Femur (tissue), 1 donor: Measurements from ENCODE around the gene TRPM8.

Experiments
- DNase-seq: peaks from one replicate; pipeline ENCODE4 v3.0.0-alpha.2; 2017

The TRPM8 gene

DNA sequence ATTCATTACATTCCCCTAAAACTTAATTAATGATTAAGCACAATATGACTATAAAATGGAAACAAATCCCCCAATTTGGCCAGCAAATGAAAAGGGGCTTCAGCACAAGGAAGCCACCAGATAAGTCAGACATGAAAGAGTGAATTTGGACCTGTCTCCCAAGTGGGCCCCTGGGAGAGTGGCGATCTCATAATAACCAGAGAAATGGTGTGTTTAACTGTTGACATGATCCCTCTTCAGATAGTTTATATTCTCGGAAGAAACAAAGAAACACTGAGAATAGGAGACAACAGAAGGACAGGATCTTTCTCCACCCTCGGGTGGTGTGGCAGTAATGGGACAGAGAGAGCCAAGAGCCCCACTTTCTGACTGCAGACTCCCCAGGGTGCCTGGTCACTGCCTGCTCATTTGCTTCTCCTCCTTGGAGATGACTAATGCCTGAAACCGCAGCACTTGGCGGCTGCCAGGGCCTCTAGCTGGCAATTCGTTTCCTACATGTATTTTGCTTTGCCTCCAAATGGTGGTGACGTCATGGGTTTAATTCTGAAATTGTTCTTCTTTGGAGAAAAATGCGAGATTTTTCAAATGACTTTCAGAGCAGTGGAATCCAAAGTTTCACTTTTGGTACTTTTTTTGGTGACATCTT is 86.9 kb downstream of the TRPM8 start:
- peak; percentile 70 for DNase-seq

- no peak for DNase-seq
These were observed 88.0 kb downstream of the TRPM8 start for GRCh38 chr2:234005126-234005525.

DNA sequence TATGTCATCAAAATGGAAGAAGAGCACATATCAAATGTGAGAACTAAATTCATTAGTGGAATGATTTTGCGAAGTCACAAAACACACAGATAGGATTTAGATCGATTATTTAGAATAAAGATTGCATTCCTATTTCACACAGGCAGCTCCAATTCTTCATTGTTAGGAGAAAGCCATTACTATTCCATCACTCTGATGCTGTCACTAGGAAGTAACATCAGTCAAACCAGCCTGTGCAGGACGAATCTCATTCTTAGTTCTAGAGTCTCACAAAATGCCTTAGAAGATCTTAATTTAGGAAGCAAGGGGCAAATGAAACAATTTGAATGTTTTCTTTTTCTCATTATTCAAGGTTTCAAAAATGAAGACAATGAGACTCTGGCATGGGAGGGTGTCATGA is 89.3 kb downstream of the TRPM8 start:
- DNase-seq: no peak

DNA sequence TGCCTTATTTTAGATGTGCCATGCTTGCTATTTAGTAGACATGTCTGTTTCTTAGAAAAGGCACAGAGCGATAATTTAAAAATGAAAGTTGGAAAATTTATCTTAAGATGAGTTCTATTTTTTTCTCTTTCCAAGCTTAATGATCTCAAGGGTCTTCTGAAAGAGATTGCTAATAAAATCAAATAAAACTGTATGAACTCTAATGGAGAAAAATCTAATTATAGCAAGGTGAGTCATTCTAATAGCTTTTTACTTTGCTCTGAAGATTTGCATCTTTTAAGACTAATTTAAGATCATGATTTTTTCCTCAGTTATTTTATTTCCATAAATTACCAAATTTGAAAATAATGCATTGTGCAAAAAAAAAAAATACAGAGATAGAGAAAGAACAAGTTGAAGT is 97.3 kb downstream of the TRPM8 start:
- DNase-seq: no peak

DNA sequence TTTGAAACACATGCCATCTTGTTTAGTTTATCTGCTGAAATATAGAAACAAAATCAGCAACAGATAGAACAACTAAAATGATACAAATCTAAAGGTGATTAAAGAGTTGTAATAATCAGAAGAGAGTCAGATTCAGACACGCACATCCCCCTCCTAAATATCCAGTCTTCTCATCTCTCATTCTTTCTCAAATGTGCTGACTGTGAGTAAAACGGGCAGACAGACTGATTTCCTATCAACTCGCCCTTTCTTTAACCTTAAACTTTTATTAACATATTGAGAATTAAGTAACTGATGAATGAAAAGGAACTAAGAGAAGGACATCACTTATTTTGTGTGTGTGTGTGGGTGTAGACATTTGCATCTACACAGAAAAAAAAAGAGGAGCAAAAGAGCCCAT is 98.7 kb downstream of the TRPM8 start:
- DNase-seq: no peak

GRCh38 chr2:234019896-234020295 is 102.7 kb downstream of the TRPM8 start:
- no peak for DNase-seq

- no peak for DNase-seq
These were observed 103.2 kb downstream of the TRPM8 start for GRCh38 chr2:234020332-234020731.

DNA sequence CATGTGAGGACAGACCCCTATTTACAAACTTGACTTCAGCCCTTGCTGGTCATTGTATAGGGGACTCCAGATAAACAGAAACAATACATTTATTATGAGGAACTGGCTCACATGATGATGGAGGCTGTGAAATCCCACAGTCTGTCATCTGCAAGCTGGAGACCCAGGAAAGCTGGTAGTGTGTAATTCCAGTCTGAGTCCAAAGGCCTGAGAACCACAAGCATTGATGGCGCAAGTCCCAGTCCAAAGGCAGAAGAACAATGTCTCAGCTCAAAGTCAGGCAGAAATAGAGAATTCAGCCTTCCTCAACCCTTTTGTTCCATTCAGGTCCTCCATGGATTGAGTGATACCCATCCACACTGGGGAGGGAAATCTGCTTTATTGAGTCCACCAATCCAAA is 105.3 kb downstream of the TRPM8 start:
- DNase-seq: no peak

DNA sequence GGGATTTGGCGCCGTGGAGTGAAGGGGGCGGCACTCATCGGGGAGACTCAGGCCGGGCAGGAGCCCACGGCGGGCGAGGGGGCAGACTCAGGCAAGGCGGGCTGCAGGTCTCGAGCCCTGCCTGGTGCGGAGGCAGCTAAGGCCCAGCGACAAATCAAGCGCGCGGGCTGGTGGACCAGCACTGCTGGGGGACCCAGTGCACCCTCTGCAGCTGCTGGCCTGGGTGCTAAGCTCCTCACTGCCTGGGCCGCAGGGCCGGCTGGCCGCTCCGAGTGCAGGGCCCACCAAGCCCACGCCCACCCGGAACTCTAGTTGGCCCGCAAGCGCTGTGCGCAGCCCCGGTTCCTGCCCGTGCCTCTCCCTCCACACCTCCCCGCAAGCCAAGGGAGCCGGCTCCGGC is 107.1 kb downstream of the TRPM8 start:
- no peak for DNase-seq

GRCh38 chr2:234025466-234025865 is 108.3 kb downstream of the TRPM8 start:
- DNase-seq: no peak

DNA sequence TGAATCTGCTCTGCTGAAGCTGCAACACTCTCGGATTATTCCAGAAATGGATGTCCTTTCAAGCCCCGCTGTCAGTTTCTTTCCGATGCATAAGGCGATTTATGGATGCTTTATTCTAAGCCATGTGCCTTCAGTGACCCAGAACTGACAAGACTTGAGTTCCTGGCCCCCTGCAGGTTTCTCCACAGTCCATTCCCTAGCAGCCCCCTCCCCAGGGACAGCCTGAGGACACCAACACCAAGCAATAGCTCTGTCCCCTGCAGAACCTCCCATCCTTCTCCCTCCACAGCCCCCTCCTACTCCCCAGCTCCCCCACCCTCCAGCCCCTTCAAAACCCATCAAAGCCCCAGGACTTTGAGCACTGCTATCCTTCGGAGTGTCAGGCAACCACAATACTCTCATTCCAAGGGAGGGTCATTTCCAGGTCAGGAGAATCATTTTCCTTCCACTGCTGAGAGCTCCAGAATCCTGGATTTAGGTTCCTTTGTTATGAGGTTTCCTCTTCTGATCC is 108.8 kb downstream of the TRPM8 start:
- no peak for DNase-seq

- no peak for DNase-seq
These were observed 109.6 kb downstream of the TRPM8 start for GRCh38 chr2:234026693-234027254.

- no peak for DNase-seq
These were observed 110.5 kb downstream of the TRPM8 start for GRCh38 chr2:234027641-234028040.

GRCh38 chr2:234029150-234029733 is 112.1 kb downstream of the TRPM8 start:
- no peak for DNase-seq

DNA sequence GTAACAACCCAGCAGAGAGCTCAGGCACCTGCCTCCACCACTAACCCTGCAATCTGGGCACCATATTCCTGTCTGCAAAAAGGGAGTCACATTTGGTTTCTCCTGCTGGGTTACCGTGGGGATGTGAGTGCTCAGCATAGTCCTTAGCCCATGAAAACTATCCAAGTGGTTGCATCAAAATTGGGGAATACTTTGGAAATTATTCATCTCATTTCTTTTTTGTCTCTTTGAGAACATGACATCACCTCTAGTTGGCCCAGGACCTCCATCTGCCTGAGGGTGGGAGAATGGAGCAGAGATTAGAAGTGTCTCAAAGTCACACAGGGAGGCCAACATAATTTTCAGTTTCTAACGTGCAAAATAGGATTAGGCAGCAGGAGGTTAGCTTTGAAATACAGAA is 114.0 kb downstream of the TRPM8 start:
- no peak for DNase-seq

- no peak for DNase-seq
These were observed 115.2 kb downstream of the TRPM8 start for GRCh38 chr2:234032279-234032856.

DNA sequence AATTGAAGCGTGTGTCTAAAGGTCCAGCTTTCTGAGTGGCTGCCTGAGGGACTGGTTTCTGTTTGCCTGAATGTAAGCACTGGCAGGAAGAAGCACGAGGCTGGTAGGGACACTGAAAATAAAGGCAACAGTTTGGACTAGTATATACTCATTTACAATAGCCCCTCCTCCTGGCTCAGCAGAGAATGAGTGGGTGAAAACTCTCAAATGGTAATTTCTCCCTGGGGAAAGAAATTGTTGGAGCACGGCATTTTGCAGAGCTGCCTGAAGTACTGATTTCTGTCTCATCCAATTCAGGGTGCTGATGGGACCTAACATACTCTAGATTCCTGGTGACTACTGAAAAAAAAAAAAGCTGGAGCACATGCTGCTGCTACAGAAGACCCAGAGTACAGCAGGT is 116.0 kb downstream of the TRPM8 start:
- DNase-seq: no peak

- no peak for DNase-seq
These were observed 116.7 kb downstream of the TRPM8 start for GRCh38 chr2:234033885-234034284.

GRCh38 chr2:234038076-234038802 is 121.1 kb downstream of the TRPM8 start:
- DNase-seq: no peak

GRCh38 chr2:234044157-234044556 is 127.0 kb downstream of the TRPM8 start:
- no peak for DNase-seq

- DNase-seq: no peak
These were observed 129.3 kb downstream of the TRPM8 start for GRCh38 chr2:234046521-234046920.

- DNase-seq: no peak
These were observed 130.2 kb downstream of the TRPM8 start for GRCh38 chr2:234047361-234047760.

GRCh38 chr2:234048049-234048448 is 130.9 kb downstream of the TRPM8 start:
- DNase-seq: no peak
